Stimulated activated CD4-positive, alpha-beta T cell treated with anti-CD3 and anti-CD28 coated beads, Interleukin-12 subunit alpha, Interleukin-12 subunit beta, amount 100 ng/mL, for 48 hours (primary cell): ENCODE measurements around the gene COMP.
A peak's percentile ranks its signal among the peaks of the same experiment; 100 is the strongest.

Experiments
- DNase-seq, 3 donors: peaks; one replicate each; pipeline ENCODE4 v3.0.0-alpha.2; 2020; ENCODE audit warnings: low read depth in 2 of 3, low spot score in 1 of 3

The COMP gene

DNA sequence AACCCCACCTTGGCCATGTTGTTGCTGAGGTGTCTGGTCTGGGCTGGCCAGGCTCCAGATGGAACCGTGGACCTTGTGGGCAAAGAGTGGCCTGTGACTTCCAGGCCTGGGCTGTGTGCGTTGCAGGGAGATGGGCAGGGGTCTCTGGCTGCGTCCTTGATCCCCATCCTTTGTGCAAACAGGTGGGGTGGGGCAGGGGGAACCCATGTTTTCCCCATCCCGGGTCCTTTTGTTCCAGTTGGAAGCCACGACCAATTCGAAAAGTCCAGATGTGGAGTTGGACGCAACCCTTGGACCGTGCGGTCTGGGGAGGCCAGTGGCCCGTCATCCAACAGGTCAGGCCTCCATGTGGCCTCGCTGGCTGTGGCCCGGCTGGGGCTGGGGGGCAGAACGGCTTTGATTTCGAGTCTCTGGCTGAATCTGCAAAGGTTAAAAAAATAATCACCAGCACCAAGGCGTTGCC is 13.1 kb upstream of the COMP start:
- no peak for DNase-seq

DNA sequence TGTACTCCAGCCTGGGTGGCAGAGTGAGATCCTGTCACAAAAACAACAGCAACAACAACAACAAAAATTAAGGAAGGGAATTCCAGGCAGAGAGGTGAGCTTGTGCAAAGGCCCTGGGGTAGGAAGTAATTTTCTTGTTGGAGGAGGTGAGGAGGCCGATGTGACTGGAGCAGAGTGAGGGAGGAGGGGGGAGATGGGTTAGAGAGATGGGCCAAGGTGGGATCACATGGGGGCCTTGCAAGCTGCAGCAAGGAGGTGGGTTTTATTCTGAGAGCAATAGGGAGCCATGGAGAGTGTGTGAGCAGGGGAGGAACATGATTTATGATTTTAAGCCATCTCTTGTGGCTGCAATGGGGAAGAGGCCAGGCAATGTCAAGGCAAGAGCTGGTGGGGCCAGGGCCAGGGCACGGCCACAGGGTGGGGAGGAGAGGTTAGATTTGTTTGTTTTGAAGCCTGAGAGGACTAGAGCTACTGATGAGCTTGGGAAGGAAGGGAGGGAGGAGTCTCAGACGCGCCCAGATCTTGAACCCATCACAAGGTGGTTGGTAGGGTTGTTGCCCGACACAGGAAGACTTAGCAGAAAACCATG is 12.5 kb upstream of the COMP start:
- no peak for DNase-seq

DNA sequence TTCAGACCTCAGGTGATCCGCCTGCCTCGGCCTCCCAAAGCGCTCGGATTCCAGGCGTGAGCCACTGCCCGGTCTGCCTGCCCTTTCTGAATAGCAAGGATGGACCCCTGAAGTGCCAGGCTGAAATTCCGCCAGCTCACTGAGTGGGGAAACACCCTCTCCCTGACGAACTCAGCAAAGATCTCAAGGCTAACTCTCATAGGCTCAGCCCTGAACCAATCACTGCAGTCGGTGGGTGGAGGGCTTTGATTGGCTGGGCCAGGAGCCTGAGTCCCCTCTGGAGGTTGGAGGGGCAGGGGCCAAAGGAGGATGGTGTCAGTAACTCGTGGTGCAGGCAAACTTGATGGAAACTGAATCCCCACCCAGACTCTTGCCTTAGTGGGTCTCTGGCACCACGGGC is 11.2 kb upstream of the COMP start:
- no peak for DNase-seq

DNA sequence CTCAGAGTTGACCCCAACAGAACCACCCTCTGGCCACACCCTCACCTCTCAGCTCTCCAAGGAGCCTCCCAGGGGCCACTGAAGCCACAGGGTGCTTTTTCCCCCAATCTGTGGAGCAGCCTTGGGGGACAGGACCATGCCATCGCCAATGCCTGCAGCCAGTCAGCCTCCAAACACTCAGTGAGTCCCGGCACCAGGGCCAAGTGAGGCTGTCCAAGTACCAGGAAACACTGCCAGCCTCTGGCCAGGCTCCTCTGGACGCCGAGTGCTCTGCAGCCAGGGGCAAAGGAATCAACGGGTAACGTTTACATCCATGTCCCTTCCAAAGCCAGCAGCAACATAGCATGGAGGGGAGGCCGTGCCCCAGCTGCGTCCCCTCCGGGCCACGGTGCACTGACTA is 9.5 kb upstream of the COMP start:
- DNase-seq: no peak

DNA sequence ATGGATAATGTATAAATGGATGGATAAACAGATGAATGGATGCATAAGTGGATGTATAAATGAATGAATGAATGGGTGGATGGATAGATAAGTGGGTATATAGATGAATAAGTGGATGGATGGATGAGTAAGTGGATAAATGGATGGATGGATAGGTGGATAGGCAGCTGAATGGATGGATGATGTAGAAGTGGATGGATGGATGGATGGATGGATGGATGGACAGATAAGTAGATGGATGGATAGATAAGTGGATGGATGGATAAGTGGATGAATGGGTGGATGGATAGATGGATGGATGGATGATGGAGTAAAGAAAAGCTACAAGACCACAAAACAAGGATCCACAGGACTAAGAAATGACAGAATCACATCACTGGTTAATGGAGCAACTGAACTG is 9.0 kb upstream of the COMP start:
- no peak for DNase-seq

DNA sequence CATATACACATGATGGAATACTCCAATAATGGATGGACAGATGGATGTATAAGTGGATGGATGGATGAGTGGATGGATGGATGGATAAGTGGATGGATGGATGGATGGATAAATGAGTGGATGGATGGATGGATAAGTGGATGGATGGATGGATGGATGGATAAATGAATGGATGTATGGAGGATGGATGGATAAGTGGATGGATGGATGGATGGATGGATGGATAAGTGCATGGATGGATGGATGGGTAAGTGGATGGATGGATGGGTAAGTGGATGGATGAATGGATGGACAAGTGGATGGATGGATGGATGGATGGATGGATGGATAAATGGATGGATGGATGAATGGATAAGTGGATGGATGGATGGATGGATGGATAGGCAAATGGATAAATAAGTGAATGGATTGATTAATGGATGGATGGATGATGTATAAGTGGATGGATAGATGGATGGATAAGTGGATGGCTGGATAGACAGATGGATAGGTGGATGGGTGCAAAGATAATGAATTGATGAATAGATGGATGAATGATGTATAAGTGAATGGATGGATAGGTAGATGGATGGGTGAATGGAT is 8.4 kb upstream of the COMP start:
- DNase-seq: no peak

DNA sequence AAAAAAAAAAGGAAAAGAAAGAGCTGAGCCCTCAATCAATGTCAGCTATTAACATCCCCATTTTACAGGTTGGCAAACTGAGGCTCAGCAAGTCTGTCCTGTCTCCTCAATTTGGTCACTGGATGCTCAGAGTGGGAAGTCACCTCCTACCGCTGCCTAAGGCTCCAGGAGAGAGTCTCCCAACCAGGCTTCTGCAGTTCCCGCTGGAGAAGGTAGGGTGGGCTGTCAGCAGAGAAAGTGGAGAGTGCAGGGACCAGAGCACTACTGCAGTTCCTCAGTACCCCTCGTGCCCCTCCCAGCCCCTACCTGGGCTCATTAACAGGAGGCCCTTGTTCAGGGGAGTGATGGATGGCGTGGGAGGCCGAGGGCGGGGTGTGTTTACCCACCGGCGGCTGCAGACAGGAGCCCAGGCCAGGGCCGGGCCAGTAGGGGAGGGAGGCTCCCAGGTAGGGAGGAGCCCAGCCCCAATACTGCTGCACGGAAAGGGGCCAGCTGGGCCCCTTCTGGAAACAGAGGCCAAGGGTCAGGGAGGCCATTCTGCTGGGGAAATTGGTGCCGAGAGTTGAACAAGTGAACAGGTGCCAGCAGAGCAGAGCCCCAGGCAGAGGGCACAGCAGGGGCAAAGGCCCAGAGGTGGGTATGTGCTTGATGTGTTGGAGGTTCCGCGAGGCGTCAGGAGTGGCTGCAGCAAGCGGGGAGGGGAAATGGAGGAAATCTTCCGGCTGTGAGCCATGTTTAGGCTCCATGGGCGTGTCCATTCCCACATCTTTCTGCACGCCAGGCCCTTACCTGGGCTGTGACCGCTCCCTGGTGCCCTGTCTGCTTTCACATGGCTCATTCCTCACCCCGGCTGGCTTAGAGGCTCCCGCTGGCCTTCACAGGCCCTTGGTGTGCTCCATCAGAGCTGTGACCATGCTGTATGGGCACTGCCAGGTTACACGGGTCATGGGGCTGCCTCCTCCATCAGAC is 7.6 kb upstream of the COMP start:
- DNase-seq: no peak

DNA sequence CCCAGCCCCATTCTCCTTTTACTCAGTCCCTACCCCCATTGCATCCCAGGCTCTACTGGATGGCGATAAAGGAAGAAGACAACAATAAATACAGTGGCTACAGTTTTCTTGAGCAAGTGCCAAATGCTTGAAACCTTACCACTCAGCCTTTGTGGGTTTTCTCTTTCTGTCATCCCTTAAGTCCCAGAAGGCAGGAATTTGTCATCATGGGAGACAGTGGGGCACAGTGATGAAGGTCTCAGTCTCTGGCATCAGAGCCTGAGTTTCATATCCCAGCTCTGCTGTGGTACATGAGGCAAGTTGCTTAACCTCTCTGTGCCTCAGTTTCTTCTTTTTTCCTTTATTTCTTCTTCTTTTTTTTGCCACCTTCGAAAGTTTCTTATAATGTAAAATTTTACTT is 5.1 kb upstream of the COMP start:
- DNase-seq: no peak

DNA sequence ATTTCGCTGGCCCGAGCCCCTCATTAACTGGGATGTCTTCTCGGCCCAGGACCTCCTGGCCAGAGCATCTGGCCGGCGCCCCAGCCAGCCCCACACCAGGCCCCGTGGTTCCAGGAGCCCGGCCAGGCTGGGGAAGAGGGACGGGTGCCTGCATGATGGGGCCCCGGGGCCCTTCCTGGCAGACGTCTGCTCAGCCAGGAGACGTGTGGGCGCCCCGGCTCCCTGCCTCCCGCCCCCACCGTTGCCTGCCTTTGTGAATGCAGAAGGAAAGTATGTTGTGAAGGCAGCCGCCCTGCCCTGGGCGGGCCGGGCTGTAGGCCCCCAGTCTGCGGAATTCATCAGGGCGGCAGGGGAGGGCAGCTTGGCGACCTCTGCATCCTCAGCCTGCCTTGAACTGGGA is 4.4 kb upstream of the COMP start:
- DNase-seq: no peak

DNA sequence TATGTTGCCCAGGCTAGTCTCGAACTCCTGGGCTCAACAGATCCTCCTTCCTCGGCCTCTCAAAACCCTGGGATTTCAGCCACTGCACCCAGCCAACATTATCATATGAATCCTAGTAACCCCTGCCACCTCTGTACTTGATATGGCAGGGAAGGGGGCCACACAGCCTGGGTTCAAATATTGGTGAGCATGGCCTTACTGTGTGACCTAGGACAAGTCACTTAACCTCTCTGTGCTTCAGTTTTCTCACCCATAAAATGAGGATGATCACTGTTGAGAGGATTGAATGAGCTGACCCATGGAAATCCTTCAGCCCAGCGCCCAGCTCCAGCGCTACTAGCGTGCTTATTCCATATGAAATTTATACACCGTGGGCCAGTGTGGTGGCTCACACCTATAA is 3.6 kb upstream of the COMP start:
- no peak for DNase-seq

DNA sequence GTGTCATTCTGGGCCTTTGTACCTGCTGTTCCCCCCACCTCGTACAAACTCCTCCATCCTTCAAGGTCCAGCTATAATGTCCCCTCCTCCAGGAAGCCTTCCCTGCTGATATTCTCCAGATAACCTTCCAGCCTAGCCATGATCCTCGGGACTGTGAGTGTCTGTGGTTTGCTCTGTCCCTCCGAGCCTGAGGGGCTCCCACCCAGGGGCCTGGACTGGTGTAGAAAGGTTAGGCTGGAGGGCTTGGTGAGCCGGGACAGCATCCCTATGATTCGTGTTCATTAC is 2.9 kb upstream of the COMP start:
- DNase-seq: no peak

DNA sequence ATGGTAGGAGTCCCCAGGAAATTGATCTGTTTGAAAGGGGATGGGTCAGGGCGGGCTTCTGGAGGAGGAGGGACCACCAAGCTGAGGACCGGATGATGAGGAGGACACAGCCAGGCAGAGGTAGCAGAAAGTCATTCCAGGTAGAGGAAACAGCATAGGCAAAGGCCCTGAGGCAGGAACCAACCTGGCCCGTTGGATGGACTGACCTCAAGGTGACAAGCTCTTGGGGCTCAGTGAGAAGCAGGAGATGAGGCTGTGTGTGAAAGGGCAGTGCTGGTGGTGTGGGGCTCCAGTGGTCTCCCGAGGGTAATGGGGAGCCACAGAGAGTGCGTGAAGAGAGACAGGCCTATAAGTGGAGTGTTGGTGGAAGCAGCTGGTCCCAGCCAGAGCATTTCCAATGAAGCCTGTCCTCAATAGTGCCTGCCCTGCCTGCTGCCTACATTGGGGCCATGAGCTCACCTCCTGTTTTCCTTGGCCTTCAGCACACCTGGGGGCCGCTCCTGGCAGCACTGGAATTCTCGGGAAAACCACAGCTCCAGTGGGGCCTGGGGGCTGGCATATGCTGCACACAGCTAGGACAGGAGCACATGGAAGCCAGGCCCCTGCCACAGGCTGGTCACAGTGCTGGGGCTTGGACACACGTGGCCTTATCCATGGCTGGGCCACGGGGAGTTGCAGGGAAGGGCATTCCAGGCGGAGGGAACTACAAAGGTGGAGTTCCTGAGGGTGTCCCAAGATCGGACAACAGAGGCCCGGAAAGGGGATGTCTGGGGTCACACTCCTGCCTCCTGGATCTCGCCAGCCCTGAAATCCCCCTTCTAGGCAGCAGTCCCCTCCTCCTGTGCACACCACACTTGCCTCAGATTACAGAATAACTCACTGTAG is 2.3 kb upstream of the COMP start:
- no peak for DNase-seq

DNA sequence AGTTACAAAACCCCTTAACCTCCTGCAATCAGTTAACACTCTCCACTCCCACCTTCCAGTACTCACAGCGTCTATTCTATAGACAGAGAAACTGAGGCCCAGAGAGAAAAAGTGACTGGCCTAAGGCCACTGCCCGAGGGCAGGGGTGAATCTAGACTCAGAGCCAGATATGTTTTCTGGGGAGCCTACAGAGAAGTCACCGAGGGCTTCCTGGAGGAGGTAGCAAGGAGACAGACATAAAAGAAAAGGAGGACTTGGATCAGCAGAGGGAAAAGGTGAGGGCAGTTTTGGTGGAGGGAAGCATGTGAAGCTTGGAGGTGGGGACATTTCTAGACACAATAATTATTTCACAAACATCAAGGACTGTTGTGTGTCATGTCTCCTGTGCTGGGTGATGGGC is 1.6 kb upstream of the COMP start:
- no peak for DNase-seq

DNA sequence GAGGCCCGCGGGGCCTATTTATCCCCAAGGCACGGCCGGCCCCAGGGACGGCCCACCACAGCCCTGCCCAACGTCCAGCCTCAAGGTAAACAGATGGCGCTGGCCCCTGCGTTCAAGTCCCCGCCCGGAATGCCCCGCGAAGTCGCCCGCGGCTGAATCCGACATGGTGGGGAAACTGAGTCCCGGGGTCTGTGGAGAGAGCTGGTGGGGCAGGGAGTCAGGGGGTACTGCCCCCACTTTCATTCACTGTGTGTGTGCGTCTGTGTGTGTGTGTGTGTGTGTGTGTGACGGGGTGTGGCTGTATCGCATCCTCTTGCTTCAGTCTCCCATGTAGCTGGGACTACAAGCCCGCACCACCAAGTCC is 192 bp upstream of the COMP start:
- DNase-seq: no peak

DNA sequence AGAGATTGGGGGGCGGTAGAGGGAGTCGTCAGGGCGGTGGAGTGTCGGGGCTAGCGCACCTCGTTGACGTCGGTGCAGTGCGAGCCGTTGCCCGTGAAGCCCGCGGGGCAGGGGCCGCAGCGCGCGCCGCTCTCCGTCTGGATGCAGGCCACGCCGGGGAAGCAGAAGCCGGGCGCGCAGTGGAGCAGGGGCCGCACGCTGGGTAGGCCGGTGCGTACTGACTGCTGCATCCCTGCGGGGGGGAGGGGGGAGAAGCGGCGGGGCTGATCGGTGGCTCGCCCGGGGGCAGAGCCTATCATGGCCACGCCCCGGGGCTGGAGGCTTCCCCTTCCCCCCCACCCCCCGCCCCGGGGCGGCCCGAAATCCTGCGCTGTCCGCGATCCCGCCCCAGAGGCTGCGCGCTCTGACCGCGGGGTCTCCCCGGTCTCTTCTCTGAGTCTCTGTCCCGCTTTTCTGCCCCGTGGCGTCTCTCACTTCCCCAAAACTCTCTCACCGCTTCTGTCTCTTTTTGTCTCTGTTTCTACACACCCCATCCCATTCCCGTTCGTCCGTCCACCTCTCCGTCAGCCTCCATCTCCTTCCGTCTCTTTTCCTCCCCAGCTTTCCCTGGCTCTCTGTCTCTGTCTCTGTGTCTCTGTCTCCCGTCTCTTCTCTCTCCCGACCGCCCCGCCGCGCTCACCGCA is 1.1 kb downstream of the COMP start:
- no peak for DNase-seq

DNA sequence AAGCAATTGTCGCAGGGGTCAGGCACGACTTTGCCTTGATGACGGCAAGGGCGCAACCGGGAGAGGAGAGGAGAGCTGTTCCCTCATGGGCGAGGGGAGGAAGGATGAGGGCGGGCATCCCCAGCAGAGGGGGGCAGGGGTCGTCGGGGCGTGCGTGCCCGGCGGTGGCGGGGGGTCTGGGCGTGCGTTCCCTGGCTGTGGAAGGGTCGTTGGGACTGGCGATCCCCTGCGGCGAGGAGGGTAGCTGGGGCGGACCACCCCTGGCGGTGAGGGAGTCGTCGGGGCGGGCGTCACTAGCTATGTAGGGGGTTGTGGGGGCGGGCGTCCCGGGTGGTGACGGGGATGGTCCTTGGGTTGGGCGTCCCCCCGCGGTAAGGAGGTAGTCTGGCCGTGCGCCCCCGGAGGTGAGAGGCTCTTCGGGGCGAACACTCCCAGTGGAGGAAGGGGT is 1.7 kb downstream of the COMP start:
- no peak for DNase-seq

DNA sequence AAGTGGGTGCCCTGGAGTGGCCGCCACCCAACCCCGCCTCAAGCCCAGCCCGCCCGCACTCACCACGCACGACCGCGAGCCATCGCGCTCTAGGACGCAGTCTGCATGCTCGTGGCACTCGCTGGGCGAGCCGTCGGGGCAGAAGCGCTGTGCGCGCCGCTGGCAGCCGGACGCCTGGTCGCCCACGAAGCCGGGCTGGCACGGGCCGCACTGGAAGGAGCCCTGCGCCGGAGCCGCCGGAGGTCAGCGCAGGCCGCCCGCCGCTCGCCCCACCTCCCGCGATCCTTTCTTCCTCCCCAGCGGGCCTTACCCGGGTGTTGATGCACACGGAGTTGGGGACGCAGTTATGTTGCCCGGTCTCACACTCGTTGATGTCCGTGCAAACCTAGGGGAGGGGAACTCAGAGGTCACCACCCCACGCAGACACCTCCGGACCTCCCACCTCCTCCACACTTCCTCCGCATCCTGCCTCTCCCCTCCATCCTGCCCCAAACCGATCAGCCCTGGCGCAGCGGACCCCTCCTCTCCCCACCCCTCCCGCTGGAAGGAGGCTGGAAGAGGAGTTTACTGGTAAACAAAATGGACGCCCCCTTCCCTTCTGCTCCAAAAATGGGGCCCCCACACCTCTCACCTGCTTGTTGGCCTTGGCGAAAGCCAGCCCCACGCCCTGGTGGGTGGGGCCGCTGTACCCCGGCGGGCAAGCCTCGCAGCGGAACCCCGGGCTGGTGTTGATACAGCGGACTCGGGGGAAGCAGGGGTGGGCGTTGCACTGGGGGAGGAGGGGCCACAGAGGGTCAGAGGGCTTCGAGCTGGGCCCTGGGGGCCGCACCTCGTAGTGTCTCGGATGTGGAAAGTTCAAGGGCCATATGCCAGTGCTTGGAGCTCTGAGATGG is 2.3 kb downstream of the COMP start:
- DNase-seq: no peak

DNA sequence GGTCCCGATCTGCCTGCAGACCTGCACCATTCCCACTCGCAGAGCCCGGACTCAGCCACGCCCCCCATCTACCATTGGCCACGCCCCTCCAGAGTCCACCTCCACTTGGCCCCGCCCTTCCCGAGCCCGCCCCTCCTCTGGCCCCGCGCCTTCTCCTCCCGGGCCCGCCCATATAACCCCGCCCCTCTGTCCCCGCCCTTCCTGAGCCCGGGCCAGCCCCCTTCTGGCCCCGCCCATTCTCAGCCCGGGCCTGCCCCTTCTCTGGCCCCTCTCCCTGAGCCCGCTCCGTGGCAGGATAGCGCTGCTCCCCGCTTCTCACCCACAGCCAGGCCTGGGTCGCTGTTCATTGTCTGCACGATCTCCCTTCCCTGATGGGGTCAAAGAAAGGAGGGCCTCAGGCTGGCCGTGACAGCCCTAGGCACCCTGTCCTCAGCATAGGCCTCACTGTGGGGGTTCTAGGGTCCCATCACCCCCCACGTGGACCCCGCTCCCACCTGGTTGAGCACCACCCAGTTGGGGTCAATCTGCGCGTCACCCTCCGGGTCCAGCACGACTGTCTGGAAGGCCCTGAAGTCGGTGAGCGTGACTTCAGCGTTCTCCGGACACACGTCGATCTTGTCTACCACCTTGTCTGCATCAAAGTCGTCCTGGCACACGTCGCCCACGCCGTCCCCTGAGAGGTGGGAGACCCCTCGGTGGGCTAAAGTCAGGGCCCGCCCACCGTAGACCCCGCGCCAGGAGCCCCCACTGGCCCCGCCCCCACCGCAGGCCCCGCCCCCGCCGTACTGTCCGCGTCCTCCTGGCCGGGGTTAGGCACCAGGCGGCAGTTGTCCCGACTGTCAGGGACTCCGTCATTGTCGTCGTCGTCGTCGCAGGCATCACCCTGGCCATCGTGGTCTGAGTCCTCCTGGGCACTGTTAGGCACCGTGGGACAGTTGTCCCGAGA is 5.7 kb downstream of the COMP start:
- DNase-seq: peak; percentile 63 to 78 (median 77)

DNA sequence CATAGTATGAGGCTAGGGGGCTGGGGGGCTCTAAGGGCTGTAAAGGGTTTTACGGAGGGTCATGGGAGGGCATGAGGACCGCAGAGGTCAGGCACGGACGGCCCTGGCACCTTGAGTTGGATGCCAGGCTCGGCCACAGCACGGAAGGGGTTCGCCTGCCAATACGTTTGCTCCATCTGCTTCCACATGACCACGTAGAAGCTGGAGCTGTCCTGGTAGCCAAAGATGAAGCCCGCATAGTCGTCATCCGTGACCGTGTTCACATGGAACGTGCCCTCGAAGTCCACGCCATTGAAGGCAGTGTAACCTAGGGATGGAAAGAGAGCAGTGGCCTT is 6.4 kb downstream of the COMP start:
- DNase-seq: no peak
